Calu3 (cell line): Measurements from ENCODE around the gene NMNAT3. TPM values are rescaled to one million over a fixed set of nuclear protein-coding genes. Genes with fewer than 3 reads are reported as not detected.
"Not testable (repeated sequence)": the region's sequence is repeated elsewhere in the genome, so short reads cannot be mapped to it uniquely, and the experiment has no call there.

Experiments
- BruUV-seq: library from RNA; stranded (reverse); fragments of 400-500 nt; replicated peaks from 2 replicates; lab custom pipeline; 2021; lab: Mats Ljungman, UMichigan
- CTCF ChIA-PET: fragments of 300-600 bp; sonication (Branson Sonifier 250); formaldehyde crosslinking; loops from one replicate; lab custom pipeline; 2022; ENCODE audit warnings: antibody characterized with exemption; lab: Charles Lee
- DNase-seq: peaks from one replicate; pipeline ENCODE4 v3.0.0; 2022
- H3K27ac Mint-ChIP-seq: one replicate; pipeline ENCODE4 v1.8.0; 2022; ENCODE audit warnings: mixed read lengths; ENCODE audit not compliant: unreplicated experiment
- H3K27me3 Mint-ChIP-seq: one replicate; pipeline ENCODE4 v1.8.0; 2022; ENCODE audit warnings: mixed read lengths; ENCODE audit not compliant: unreplicated experiment
- H3K36me3 Mint-ChIP-seq: one replicate; pipeline ENCODE4 v1.8.0; 2022; ENCODE audit warnings: mild to moderate bottlenecking, moderate library complexity, mixed read lengths; ENCODE audit not compliant: insufficient read depth, unreplicated experiment
- H3K4me1 Mint-ChIP-seq: one replicate; pipeline ENCODE4 v1.8.0; 2022; ENCODE audit warnings: mild to moderate bottlenecking, low read depth, mixed read lengths; ENCODE audit not compliant: unreplicated experiment
- H3K4me3 Mint-ChIP-seq: one replicate; pipeline ENCODE4 v1.8.0; 2022; ENCODE audit warnings: mild to moderate bottlenecking, low read depth, moderate library complexity, mixed read lengths; ENCODE audit not compliant: unreplicated experiment
- H3K9me3 Mint-ChIP-seq: one replicate; pipeline ENCODE4 v1.8.0; 2022; ENCODE audit warnings: low read depth, mixed read lengths; ENCODE audit not compliant: unreplicated experiment
- CTCF ChIP-seq: fragments of 200-600 bp; IDR thresholded peaks from one replicate; pipeline ENCODE4 v1.8.0; 2022; ENCODE audit warnings: antibody characterized with exemption; ENCODE audit not compliant: unreplicated experiment
- intact Hi-C: fragments of 100-400 bp; cut with micrococcal nuclease; formaldehyde crosslinking; loops from one replicate; pipeline ENCODE4 v1.10.0; 2022; ENCODE audit not compliant: unreplicated experiment
- total RNA-seq: library from RNA; stranded (reverse); gene quantifications from 2 replicates; pipeline ENCODE4 v1.2.3, GENCODE V29; 2022

NMNAT3 gene
- total RNA-seq, 1 experiment from 2014 or later = 7.2 TPM

- no TSS peak for BruUV-seq
- Mint-ChIP-seq H3K4me3 (no peak overlapping the region), H3K9me3 (no peaks in the 10 kb centered on the region)
These were observed 70.3 kb downstream of the NMNAT3 start for GRCh38 chr3:139607257-139608107.

GRCh38 chr3:139602003-139602402 is 75.8 kb downstream of the NMNAT3 start:
- TF ChIP-seq CTCF = no peak
- BruUV-seq = no TSS peak
- Mint-ChIP-seq H3K4me1 (no peaks in the 10 kb centered on the region), H3K4me3 (no peak overlapping the region), H3K9me3 (no peaks in the 10 kb centered on the region), H3K27me3 (no peaks in the 10 kb centered on the region), H3K36me3 (no peaks in the 10 kb centered on the region), H3K27ac (no peak overlapping the region)
- DNase-seq = no peak
- CTCF ChIA-PET = interaction anchor here (1.5 kb wide), 1 partner anchor 26 kb away, joined by 3 read pairs; no protein-coding TSS in a partner anchor
- intact Hi-C loops = no loop called here

More at GRCh38 chr3:139607257-139608107, 70.3 kb downstream of the NMNAT3 start:
- H3K27me3 Mint-ChIP-seq = no peaks in the 10 kb centered on the region
- TF ChIP-seq CTCF = no peak
- intact Hi-C loops = no loop called here
- H3K27ac Mint-ChIP-seq = no peak overlapping the region
- H3K36me3 Mint-ChIP-seq = no peaks in the 10 kb centered on the region
- DNase-seq = no peak
- CTCF ChIA-PET = no interaction called here
- H3K4me1 Mint-ChIP-seq = no peaks in the 10 kb centered on the region

GRCh38 chr3:139601191-139601961 is 76.4 kb downstream of the NMNAT3 start:
- CTCF ChIA-PET = interaction anchor here (1.5 kb wide), 1 partner anchor 25 kb away, joined by 3 read pairs; no protein-coding TSS in a partner anchor
- TF ChIP-seq CTCF = no peak
- Mint-ChIP-seq H3K27ac (no peak overlapping the region), H3K36me3 (no peaks in the 10 kb centered on the region), H3K27me3 (no peaks in the 10 kb centered on the region), H3K4me1 (no peaks in the 10 kb centered on the region), H3K9me3 (no peaks in the 10 kb centered on the region), H3K4me3 (no peak overlapping the region)
- intact Hi-C loops = no loop called here
- no TSS peak for BruUV-seq
- DNase-seq = no peak

- DNase-seq = no peak
- Mint-ChIP-seq H3K36me3 (no peaks in the 10 kb centered on the region), H3K9me3 (peaks cover 2% of the 10 kb centered on the region), H3K27ac (no peak overlapping the region), H3K4me3 (no peak overlapping the region), H3K4me1 (no peaks in the 10 kb centered on the region), H3K27me3 (no peaks in the 10 kb centered on the region)
- no TSS peak for BruUV-seq
- intact Hi-C loops = no loop called here
- CTCF ChIA-PET = interaction anchor here (0.5 kb wide), 1 partner anchor 1553 kb away, joined by 3 read pairs; no protein-coding TSS in a partner anchor
- no peak for TF ChIP-seq CTCF
These were observed 79.8 kb downstream of the NMNAT3 start for GRCh38 chr3:139597947-139598346.

- H3K4me1 Mint-ChIP-seq, H3K4me3 Mint-ChIP-seq, intact Hi-C loops, H3K27me3 Mint-ChIP-seq, DNase-seq, BruUV-seq, H3K36me3 Mint-ChIP-seq, H3K9me3 Mint-ChIP-seq, CTCF ChIA-PET, H3K27ac Mint-ChIP-seq: not testable (repeated sequence)
These were observed 86.6 kb downstream of the NMNAT3 start for GRCh38 chr3:139591186-139591585.
